Choroid plexus epithelial cell (primary cell): ENCODE data around the gene KIRREL3.

Experiments
- DNase-seq: peaks from one replicate; pipeline ENCODE4 v3.0.0-alpha.2; 2010; ENCODE audit warnings: low read depth
- H3K4me3 ChIP-seq: 2 replicates; pipeline ENCODE4 v1.5.1; 2011; ENCODE audit warnings: low read depth, mild to moderate bottlenecking, control low read depth, low read length, moderate library complexity
- CTCF ChIP-seq: conservative IDR thresholded peaks from 2 replicates; pipeline ENCODE4 v1.5.1; 2011; ENCODE audit warnings: low read depth, mild to moderate bottlenecking, control low read depth, inconsistent platforms, low read length, moderate library complexity

KIRREL3 gene

GRCh38 chr11:126738295-126739031 lies 262.1 kb downstream of the KIRREL3 start:
- no peak for TF ChIP-seq CTCF
- no peak overlapping the region for H3K4me3 ChIP-seq
- no peak for DNase-seq

GRCh38 chr11:126736682-126737572 lies 263.6 kb downstream of the KIRREL3 start:
- TF ChIP-seq CTCF = no peak
- no peak overlapping the region for H3K4me3 ChIP-seq
- no peak for DNase-seq

GRCh38 chr11:126734752-126735151 lies 265.8 kb downstream of the KIRREL3 start:
- TF ChIP-seq CTCF = no peak
- no peak for DNase-seq
- H3K4me3 ChIP-seq = no peak overlapping the region

- no peak overlapping the region for H3K4me3 ChIP-seq
- DNase-seq = no peak
- no peak for TF ChIP-seq CTCF
Observed at GRCh38 chr11:126733685-126734084, 266.9 kb downstream of the KIRREL3 start.

GRCh38 chr11:126732981-126733380 lies 267.6 kb downstream of the KIRREL3 start:
- no peak overlapping the region for H3K4me3 ChIP-seq
- TF ChIP-seq CTCF = no peak
- DNase-seq = no peak

- no peak overlapping the region for H3K4me3 ChIP-seq
Observed at GRCh38 chr11:126731576-126732142, 268.9 kb downstream of the KIRREL3 start.

More at GRCh38 chr11:126731576-126732142, 268.9 kb downstream of the KIRREL3 start:
- DNase-seq = no peak
- TF ChIP-seq CTCF = no peak
